ENCODE data around the gene CYS1. TPM values are rescaled to one million over a fixed set of nuclear protein-coding genes. Genes with fewer than 3 reads are reported as not detected.
A peak's percentile ranks its signal among the peaks of the same experiment; 100 is the strongest.

Gene CYS1
- total RNA-seq, 2 donors from 2014 or later, result 0.45 TPM; not detected in 1

GRCh38 chr2:10009811-10010781 is 70.1 kb downstream of the CYS1 start:
- no peak for DNase-seq (ENCODE audit: low spot score)
- H3K4me3 Mint-ChIP-seq, result no peak overlapping the region

GRCh38 chr2:10009271-10009810 is 70.9 kb downstream of the CYS1 start:
- DNase-seq (ENCODE audit: low spot score) (no peak), ATAC-seq (no peak)
- H3K4me1 Mint-ChIP-seq (ENCODE audit: low read depth in 2 of 2), result peaks cover 0 to 3% of the 10 kb centered on the region in 2 donors
- H3K9me3 Mint-ChIP-seq, result no peaks in the 10 kb centered on the region
- H3K36me3 Mint-ChIP-seq, result no peaks in the 10 kb centered on the region
- peaks cover 0 to 3% of the 10 kb centered on the region in 2 donors for H3K27me3 Mint-ChIP-seq
- H3K27ac Mint-ChIP-seq, result no peak overlapping the region
- H3K4me3 Mint-ChIP-seq, result no peak overlapping the region

More at GRCh38 chr2:10009811-10010781, 70.1 kb downstream of the CYS1 start:
- Mint-ChIP-seq H3K36me3 (no peaks in the 10 kb centered on the region), H3K4me1 (ENCODE audit: low read depth in 2 of 2) (peaks cover 0 to 3% of the 10 kb centered on the region in 2 donors), H3K27me3 (peaks cover 0 to 3% of the 10 kb centered on the region in 2 donors), H3K9me3 (no peaks in the 10 kb centered on the region), H3K27ac (no peak overlapping the region)
- ATAC-seq, result peak in 1 of 2 donors; percentile 21

- Mint-ChIP-seq H3K4me1 (ENCODE audit: low read depth in 2 of 2) (peaks cover 0 to 3% of the 10 kb centered on the region in 2 donors), H3K27me3 (peaks cover 0 to 3% of the 10 kb centered on the region in 2 donors), H3K36me3 (no peaks in the 10 kb centered on the region), H3K4me3 (no peak overlapping the region), H3K27ac (no peak overlapping the region), H3K9me3 (no peaks in the 10 kb centered on the region)
- no peak for DNase-seq (ENCODE audit: low spot score)
- no peak for ATAC-seq
These were observed 71.4 kb downstream of the CYS1 start for GRCh38 chr2:10008809-10009176.

GRCh38 chr2:10007921-10008808 is 72.0 kb downstream of the CYS1 start:
- H3K4me1 Mint-ChIP-seq (ENCODE audit: low read depth in 2 of 2), result peaks cover 0 to 3% of the 10 kb centered on the region in 2 donors
- H3K36me3 Mint-ChIP-seq, result no peaks in the 10 kb centered on the region
- peaks cover 0 to 3% of the 10 kb centered on the region in 2 donors for H3K27me3 Mint-ChIP-seq
- H3K9me3 Mint-ChIP-seq, result no peaks in the 10 kb centered on the region
- DNase-seq (ENCODE audit: low spot score) (no peak), ATAC-seq (no peak)
- H3K27ac Mint-ChIP-seq, result no peak overlapping the region
- no peak overlapping the region for H3K4me3 Mint-ChIP-seq

GRCh38 chr2:10007435-10007834 is 72.8 kb downstream of the CYS1 start:
- Mint-ChIP-seq H3K4me1 (ENCODE audit: low read depth in 2 of 2) (peaks cover 0 to 3% of the 10 kb centered on the region in 2 donors), H3K36me3 (no peaks in the 10 kb centered on the region), H3K4me3 (no peak overlapping the region), H3K27me3 (peaks cover 0 to 3% of the 10 kb centered on the region in 2 donors), H3K27ac (no peak overlapping the region), H3K9me3 (no peaks in the 10 kb centered on the region)
- DNase-seq (ENCODE audit: low spot score) (no peak), ATAC-seq (no peak)

Other genes starting within 250 kb of the CYS1 start
- gene TAF1B, start 236.9 kb downstream of the CYS1 start, total RNA-seq, result 10 to 100 TPM; 34.4 to 42.3 TPM
- 1 to 10 TPM; 1.1 to 1.4 TPM for gene GRHL1, start 128.7 kb downstream of the CYS1 start, total RNA-seq
- gene KLF11, start 36.9 kb downstream of the CYS1 start, total RNA-seq, result 1 to 10 TPM; 3.8 to 6.1 TPM
- gene RRM2, start 42.3 kb upstream of the CYS1 start, total RNA-seq, result 100 to 1,000 TPM; 375 to 624 TPM
- gene HPCAL1, start 222.5 kb upstream of the CYS1 start, total RNA-seq, result 10 to 100 TPM; 13.8 to 19.0 TPM

Data from natural killer cell treated with Interleukin-12 subunit alpha and Interleukin-12 subunit beta and Interleukin-15 and Interleukin-18, amount 100 ng/mL, for 72 hours (primary cell).